HS-5 (cell line): ENCODE measurements around the gene CLCA1.

Experiments used
- DNase-seq: peaks from one replicate; pipeline ENCODE4 v3.0.0-alpha.2; 2012; ENCODE audit warnings: low read depth

The CLCA1 gene

DNA sequence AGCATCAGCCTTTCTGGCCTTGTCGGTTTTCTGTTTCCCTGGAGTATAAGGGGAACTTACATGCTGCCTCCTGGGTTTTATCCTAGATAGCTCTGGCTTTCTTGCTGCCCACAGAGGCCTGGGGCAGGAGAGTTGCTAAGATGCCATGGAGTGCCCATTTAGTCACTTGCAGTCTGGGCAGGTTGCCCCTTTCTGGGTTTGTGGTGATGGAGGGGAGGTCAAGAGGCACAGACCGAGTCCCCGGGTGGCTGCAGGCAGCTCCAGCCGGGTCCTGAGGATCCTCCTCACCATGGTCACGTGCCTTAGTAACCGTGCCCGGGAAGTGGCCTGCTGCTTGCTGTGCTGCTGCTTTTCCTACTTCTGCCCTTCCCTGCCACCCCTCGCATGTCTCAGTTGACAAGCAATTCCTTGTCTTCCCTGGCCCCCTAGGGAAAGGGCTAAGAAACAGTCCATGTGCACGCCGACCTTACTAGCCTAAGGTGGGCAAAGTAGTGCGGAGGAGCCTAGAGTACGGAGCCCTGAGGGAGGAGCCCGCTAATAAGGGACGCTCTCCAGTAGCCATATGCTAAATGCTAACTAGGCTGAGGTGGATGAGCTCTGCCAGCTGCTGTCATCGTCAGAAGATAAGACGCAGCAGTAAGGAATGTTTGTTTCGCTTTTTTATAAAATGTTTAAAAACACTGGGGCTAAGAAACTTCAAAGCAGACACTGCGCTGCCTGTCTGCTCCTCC is 34.8 kb downstream of the CLCA1 start:
- DNase-seq: no peak

DNA sequence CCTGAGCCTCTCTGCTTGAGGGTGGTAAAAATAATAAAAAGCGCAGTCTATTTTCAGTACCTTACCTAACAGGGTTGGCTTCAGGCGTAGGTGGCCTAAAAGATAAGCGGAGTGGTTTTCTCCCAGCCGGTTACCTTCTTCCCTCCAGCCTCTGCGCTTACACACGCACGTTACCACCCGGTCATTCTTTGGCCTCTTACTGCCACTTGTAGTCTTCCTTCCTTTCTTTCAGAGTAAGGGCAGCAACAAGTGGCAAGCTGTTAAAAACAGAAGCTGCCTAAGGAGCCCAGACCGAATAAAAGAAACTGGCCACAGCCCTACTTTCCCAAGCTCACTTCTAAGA is 35.4 kb downstream of the CLCA1 start:
- DNase-seq: no peak

DNA sequence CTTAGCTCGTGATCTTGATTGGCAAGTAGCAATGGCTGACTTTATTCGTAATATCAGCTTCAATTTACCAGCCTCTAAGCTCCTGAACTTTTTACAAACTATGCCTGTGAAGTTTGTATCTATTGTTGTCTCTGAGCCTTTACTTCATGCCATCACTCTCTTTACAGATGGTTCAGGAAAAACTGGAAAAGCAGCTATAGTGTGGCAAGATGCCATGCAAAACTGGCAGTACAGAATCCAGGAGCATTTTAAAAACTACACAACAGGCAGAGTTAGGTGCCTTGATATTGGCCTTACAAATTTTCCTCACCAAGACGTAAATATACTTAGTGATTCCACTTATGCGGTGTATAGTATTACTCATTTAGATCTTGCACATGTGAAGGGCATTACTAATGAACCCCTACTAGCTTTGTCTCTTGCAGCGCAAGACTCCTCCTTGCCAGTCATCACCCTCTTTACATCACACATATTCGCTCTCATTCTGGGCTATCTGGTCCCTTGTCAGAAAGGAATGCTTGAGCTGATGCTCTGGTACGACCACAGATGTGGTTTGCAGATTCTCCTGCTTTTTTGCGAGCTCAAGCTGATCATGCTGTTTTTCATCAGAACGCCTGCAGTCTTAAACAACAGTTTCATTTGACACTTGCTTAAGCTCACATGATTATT is 36.3 kb downstream of the CLCA1 start:
- DNase-seq: no peak

DNA sequence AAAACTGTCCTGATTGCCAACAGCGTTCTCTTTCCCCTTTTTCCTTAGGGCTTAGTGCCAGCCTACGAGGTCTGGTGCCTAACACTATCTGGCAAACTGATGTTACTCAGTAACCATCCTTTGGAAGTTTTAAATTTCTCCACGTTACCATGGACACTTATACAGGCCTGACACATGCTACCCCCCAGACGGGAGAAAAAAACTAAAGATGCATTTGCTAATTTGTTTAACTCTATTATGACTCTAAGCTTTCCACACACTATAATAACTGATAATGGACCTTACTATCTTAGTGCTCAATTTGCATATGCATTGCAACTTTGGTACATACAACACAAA is 36.8 kb downstream of the CLCA1 start:
- no peak for DNase-seq

DNA sequence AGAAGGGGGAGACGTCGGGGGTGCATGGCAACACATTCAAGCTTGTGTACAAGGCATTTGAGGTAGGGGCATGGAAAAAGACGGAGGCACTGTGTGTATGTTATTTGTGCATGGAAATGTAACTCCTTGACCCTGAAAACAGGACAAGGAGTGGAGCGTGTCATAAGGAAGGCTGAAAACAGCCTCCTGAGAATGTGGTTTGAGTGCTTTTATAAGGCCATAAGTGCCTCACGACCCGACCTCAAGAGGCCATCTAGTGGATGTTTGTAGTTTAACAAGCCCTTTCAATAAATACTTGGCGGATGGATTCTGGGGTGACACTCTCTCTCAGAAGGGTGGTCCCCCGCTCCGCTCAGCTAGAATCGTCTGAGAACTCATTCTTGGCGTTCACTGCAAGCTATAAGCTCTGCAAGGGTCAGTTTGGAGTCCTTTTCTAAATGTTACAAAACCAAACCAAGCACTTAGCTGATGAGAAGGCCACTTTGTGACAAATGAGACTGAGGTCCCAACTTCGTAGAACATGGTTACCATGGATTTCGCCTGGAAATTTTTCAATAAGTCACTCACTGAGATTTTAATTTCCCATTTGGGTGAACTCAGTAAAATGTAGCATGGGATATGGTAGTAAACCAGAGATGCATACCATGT is 39.3 kb downstream of the CLCA1 start:
- no peak for DNase-seq

DNA sequence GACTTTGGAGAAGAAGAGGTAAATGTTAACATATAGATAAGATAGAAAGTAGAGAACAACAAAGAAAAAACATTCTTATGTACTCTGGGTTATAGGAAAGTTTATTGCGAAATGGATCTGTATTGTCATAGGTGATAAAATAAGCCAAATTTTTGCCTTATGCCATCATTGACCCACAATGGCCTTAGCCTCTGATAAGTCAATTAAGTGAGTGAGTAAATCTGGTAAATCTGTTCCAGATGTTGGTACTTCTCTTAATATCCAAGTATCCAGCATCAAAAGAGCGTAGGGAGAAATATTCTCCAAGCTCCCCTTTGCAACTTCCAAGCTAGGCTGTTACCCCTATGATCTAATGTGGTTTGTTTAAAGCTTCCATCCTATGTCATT is 39.8 kb downstream of the CLCA1 start:
- DNase-seq: peak; percentile 77

DNA sequence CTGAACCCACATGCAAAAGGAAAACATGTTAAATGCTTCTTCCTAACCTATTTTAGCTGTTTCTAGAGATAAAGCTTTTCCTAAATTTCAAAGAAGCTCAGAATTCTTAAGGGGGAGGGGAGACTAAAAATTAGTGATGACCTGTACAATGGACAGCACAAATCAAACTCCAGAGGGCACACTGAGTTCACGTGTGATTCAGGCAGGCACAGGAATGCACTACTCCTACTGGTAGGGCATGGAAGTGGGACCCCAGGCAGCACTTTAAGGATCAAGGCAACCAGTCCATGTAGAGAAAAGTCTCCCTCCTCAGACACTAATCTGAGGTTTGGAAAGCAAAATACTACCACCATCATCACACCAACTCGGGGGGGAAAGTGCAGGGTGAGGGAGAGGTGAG is 46.9 kb downstream of the CLCA1 start:
- no peak for DNase-seq

DNA sequence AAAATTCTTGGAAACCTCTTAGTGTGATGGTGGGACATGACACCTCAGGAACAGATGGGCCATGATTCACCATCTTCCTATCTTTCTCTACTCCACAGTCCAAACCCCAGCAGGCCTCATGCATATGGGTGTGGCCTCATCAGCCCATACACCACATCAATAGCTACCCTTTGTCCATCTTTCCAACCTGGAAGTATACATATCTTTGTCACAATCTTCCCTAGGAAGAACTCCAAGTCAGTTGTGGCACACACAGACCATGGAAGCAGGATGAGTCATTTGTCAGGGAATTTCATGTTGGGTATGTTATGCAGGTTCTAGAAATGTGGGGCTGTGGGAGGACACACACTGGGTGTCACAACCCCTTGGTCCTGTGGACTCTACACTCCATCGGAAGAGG is 47.6 kb downstream of the CLCA1 start:
- no peak for DNase-seq

DNA sequence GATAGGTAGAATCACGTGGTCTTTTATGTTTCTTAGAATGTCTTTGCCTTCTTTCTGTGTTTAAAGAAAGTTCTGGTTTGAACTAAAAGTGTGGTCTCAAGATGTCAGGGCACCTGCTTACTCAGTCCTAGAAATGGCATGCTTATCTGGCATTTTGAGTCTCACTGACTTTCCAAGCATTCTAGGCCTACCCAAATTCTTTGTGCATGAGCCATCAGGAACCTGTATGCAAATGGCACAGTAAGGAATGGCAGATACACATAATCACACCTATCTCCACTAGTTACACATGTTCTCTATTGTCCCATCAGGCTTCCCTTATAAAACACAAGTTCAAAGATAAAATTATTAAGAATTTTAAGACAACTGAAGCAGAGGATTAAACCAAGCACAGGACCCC is 48.6 kb downstream of the CLCA1 start:
- DNase-seq: no peak

DNA sequence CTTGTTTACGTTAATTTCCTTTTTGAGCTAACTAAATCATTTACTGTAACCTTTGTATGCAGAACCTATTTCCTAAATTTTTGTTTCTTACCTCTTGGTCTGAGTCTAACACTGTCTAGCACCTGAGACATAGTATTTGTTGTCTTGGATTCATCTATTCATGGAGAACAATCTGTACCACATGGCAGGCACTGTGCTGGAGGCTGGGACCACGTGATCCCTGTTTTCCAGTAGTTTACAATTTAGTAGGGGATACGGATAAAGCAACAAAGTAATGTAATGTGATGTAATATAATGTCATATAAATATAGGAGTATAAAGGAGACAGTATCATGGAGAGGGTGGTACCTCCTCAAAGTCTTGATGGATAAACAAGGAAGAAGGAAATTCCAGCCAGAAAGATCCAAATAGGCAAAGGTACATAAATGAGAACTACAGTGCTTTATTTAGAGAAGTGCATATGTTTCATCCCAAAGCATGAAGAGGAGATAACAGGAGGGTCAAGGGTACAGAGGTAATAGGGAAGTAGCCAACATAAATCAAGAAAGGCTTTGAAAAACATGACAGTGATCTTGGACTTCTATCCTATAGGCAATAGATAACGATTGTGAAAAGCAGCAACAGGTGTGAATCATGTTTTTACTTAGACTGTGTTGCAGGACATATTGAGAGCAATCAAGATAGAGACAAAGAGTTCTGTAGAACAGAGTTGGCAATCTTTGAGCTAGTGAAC is 52.2 kb downstream of the CLCA1 start:
- no peak for DNase-seq

DNA sequence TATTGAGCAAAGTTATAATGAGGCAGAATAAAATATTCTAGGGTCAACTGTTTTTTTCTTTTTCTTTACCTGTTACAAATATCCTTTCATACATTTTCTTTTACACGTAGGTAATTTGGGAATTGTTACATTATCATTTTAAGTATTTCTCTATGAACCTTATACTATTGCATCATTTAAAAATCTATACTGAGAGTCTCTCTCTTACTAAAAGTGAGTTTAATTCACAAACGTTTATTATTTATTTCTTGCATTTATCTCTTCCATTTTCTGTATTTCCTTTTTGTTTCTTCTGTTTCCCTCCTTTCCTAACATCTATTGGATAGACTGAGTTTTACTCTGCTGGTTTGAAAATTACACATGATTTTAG is 52.8 kb downstream of the CLCA1 start:
- DNase-seq: no peak

DNA sequence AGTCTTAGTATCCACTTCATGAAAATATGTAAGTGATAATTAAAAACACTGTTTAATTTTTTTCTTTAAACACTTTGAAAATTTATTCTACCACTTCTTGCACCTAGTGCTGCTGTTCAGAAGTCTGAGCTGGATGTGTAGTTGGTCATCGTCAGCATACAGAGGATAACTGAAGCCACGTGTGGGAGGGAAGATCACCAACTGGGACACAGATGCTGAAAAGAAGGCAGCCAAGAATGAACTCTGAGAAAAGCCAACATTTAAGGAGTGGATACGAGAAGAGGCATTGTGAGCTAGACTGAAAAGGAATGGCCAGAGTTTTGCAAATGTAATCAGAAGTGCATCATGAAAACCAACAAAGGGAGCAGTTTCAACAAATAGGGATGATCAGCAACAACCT is 53.5 kb downstream of the CLCA1 start:
- DNase-seq: no peak

DNA sequence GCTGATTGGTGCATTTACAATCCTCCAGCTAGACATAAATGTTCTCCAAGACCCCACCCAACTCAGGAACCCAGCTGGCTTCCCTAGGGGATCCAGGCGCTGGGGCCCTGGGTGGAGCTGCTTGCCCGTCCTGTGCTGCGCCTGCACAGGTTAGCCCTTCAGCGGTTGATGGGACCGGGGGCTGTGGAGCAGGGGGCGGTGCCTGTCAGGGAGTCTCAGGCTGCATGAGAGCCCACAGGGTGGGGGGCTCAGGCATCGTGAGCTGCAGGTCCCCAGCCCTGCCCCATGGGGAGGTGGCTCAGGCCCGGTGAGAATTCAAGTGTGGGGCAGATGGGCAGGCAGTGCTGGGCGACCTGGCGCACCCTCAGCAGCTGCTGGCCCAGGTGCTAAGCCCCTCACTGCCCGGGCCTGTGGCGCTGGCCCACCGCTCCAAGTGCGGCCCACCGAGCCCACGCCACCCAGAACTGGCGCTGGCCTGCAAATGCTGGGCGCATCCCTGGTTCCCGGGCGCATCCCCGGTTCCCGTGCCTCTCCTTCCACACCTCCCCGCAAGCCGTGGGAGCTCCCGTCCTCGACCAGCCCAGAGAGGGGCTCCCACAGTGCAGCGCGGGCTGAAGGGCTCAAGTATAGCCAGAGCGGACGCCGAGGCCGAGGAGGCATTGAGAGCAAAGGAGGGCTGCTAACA is 55.1 kb downstream of the CLCA1 start:
- DNase-seq: no peak

DNA sequence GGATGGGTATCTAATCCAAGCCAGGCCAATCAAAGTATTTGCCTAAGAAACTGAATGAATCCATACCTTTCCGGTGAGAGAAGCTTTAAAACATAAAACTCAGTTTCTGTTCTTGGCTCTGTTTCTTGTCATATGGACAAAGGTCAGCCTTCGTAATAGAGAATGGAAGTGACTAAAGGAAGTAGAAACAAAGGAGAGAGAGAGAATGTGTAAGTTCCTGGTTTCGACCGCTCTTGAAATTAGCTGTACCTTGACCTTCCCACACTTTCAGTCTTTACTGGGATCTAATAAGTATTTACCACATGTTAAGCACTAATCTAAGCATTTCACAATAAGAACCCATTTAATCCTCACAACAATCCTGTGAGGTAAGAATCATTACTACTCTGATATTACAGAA is 58.6 kb downstream of the CLCA1 start:
- no peak for DNase-seq

DNA sequence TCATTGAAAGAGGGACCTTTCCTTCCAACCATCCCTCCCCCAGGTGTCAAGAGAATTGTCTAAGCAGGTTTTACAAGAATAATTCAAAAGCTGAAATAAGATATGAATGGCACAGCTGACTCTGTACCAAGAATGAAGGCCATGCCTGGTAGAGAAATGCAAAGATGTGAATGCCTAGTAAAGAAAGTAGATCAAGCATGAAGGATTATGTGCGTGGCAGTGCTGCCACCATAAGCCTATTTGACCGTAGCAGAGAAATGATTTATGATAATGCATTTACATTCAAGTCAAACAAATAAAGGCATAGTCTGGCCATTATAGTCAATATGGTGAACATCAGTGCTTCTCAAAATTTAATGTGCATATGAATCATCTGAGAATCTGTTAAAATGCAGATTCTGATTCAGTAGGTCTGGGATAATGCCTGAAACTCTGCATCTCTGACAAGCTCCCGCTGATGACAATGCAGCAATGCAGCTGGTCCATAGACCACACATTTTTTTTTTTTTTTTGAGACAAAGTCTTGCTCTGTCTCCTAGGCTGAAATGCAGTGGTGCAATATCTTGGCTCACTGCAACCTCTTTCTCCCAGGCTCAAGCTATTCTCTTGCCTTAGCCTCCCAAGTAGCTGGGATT is 61.6 kb downstream of the CLCA1 start:
- no peak for DNase-seq

DNA sequence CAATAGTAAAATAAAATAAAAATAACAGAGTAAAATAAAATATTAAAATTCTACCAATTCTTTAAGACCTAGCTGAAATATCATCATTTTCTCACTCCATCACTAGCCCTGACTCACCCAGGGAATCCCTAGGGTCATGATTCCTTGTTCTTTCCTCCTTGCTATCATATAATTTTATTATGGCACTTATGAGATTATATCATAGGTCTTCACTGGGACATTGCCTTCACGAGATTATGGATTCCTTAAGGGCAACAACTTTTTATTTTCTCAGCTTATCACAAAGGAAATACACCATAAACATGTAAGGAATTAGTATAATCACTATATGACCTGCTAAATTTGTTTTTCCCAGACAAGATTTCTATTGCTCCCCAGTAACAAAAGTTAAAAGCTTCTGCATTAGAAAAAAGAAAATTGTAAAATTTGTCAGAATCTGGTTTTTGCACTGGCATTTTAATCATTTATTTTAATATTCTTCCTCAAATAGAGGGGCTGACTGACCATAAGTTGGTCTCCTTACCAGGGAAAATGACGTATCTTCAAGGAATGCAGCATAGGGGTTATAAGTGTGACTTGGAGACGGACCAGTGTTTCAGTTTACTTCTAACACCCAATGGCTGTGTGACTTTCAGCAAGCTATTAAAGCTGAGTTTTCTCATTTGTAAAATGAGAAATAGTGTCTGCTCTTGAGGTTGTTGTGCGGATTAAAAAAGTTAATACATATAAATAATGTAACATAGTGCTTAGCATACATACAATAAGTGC is 69.4 kb downstream of the CLCA1 start:
- no peak for DNase-seq

DNA sequence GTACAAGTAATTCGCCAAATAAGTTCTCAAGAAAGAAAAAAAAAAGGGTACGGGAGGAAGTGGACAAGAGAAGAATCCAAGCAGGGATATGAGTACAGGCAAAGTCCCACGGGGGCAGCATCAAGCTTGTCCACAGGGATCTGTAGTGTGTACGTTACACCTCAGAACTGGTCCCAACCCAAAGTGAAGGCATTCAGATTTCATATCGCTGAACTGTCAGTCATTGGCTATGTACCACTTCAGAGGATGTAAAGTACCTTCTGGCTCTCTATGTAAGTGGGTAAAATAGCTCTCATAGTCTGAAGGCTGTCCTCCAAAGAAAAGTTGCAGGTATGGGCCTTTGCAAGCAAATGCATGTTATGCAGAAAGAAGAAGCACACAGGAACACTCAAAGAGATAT is 70.0 kb downstream of the CLCA1 start:
- no peak for DNase-seq

DNA sequence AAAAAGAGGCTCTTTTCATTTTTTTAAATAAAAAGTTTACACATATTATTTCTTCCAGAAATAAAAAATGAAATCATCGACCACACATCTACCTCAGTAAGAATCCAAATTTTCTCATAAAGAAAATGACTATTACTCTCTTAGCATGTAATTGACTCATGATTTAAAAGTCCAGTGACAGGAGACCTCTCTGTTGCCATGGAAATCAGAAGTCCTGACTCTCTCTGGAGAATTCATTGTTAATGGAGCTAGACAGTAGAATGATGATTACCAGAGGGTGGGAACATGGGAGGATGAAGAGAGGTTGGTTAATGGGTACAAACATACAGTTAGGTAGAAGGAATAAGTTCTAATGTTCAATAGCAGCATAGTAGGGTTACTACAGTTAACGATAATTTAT is 73.1 kb downstream of the CLCA1 start:
- DNase-seq: no peak

DNA sequence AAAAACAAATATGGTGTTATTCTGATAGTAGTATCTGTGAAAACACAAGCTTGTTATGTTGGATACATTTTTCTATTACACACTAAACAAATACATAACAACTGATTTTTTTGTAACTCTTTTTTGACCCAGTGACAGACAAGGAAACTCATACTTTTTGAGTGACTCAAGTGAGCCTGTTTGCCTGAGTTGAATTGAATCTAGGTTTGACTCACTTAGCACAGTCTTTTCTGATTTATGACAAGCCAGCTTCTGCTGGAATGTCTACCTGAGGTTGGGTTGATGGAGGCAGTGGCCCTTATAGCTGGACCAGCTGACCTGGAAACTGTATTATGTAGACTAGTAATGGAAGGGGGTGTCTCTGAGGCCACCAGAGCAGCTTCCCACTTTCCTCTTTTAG is 73.9 kb downstream of the CLCA1 start:
- peak; percentile 34 for DNase-seq

DNA sequence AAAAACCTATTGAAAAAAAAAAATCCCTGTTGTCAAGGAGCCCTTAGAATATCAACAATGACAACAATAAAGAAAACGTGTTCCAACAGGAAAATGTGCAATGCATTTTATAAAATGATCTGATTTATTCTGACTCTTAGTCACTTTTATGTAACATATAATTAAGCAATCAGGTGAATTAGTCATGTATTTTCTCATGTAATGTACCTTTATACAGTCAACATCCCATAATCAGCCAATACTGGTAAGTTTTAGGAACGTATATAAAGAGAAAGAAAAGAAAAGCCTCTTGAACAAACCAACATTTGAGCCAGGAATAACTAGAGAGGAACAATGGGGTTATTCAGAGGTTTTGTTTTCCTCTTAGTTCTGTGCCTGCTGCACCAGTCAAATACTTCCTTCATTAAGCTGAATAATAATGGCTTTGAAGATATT is 78.1 kb downstream of the CLCA1 start, which contains the start of gene CLCA4:
CLCA4 (plus strand) TSS at position 292 of the 435 bp plus-strand sequence; CDS start at position 334, 42 bp downstream.
- DNase-seq: no peak

DNA sequence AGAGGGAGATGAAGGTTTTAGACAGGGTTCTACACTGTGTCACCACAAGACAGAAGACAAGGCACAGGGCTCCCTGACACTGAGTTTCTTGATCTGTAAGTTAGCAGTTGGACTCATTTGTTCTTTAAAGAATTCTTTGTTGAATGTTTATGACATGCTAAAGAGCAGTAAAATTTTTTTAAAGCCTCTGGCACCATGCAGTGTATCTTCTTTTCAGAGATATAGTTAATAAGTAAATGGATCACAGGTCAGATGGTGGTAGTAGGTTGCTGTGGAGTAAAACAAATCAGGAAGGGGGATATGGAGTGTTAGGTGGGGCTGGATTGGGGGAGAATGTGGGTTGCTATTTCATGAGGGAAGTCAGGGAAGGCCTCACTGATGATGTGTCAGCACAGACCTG is 80.1 kb downstream of the CLCA1 start:
- no peak for DNase-seq
